Occipital lobe (tissue), 1 donor: ENCODE data around the gene UIMC1. TPM values are rescaled to one million over a fixed set of nuclear protein-coding genes. Genes with fewer than 3 reads are reported as not detected.

Source experiments
- total RNA-seq: library from RNA; depleted of rRNA; stranded (reverse); fragments of >200 nt; gene quantifications from one replicate; pipeline ENCODE4 v1.2.3, GENCODE V29; 2014

Gene UIMC1
- total RNA-seq, 1 donor from 2014 or later, result 66.6 TPM

Other genes starting within 250 kb of the UIMC1 start
- gene UNC5A, start 196.2 kb downstream of the UIMC1 start, total RNA-seq, result 8.3 TPM
- gene HK3, start 107.4 kb downstream of the UIMC1 start, total RNA-seq, result 0.31 TPM
- 34.5 TPM for gene ZNF346, start 15.9 kb upstream of the UIMC1 start, total RNA-seq
- gene FGFR4, start 80.1 kb upstream of the UIMC1 start, total RNA-seq, result 1.6 TPM
- gene NSD1, start 127.0 kb upstream of the UIMC1 start, total RNA-seq, result 89.8 TPM